Measurements from ENCODE around the gene IBTK.
A peak's percentile ranks its signal among the peaks of the same experiment; 100 is the strongest.

The IBTK gene

GRCh38 chr6:82273295-82273694 is 25.8 kb upstream of the IBTK start:
- Histone ChIP-seq H3K79me2 (no peaks in the 10 kb centered on the region), H2AFZ (peak overlapping the region; percentile 2), H3K36me3 (ENCODE audit: control insufficient read depth, insufficient read depth, low read length) (no peaks in the 10 kb centered on the region), H3K4me1 (no peaks in the 10 kb centered on the region), H3K9me3 (ENCODE audit: control insufficient read depth, low read length) (no peaks in the 10 kb centered on the region), H3K9ac (no peak overlapping the region), H3K27ac (no peak overlapping the region), H3K27me3 (ENCODE audit: control insufficient read depth, insufficient read depth, low read length) (no peaks in the 10 kb centered on the region), H3K4me2 (ENCODE audit: low read length) (no peak overlapping the region), H3K4me3 (ENCODE audit: low read depth, low read length) (no peak overlapping the region)
- TF ChIP-seq CTCF (IDR thresholded peaks at IDR 0.05) = no peak

- Histone ChIP-seq H3K4me2 (ENCODE audit: low read length) (no peak overlapping the region), H3K4me1 (no peaks in the 10 kb centered on the region), H3K27me3 (ENCODE audit: control insufficient read depth, insufficient read depth, low read length) (no peaks in the 10 kb centered on the region), H3K4me3 (ENCODE audit: low read depth, low read length) (no peak overlapping the region), H3K9ac (no peak overlapping the region), H3K36me3 (ENCODE audit: control insufficient read depth, insufficient read depth, low read length) (no peaks in the 10 kb centered on the region), H3K9me3 (ENCODE audit: control insufficient read depth, low read length) (no peaks in the 10 kb centered on the region), H3K27ac (no peak overlapping the region), H3K79me2 (no peaks in the 10 kb centered on the region), H2AFZ (no peak overlapping the region)
- TF ChIP-seq CTCF (IDR thresholded peaks at IDR 0.05) = peak; percentile 40
Observed at GRCh38 chr6:82270881-82271635, 23.5 kb upstream of the IBTK start.

GRCh38 chr6:82268301-82268846 is 20.8 kb upstream of the IBTK start:
- no peak overlapping the region for H3K4me2 ChIP-seq (ENCODE audit: low read length)
- H3K79me2 ChIP-seq = no peaks in the 10 kb centered on the region
- H3K36me3 ChIP-seq (ENCODE audit: control insufficient read depth, insufficient read depth, low read length) = no peaks in the 10 kb centered on the region
- no peaks in the 10 kb centered on the region for H3K4me1 ChIP-seq
- H2AFZ ChIP-seq = no peak overlapping the region
- no peak overlapping the region for H3K4me3 ChIP-seq (ENCODE audit: low read depth, low read length)
- TF ChIP-seq CTCF (IDR thresholded peaks at IDR 0.05) = no peak
- no peaks in the 10 kb centered on the region for H3K9me3 ChIP-seq (ENCODE audit: control insufficient read depth, low read length)
- H3K9ac ChIP-seq = no peak overlapping the region
- no peaks in the 10 kb centered on the region for H3K27me3 ChIP-seq (ENCODE audit: control insufficient read depth, insufficient read depth, low read length)
- H3K27ac ChIP-seq = no peak overlapping the region

- TF ChIP-seq CTCF (IDR thresholded peaks at IDR 0.05) = no peak
- Histone ChIP-seq H3K27ac (no peak overlapping the region), H3K79me2 (no peaks in the 10 kb centered on the region), H3K4me1 (no peaks in the 10 kb centered on the region), H3K27me3 (ENCODE audit: control insufficient read depth, insufficient read depth, low read length) (no peaks in the 10 kb centered on the region), H3K4me3 (ENCODE audit: low read depth, low read length) (no peak overlapping the region), H3K9me3 (ENCODE audit: control insufficient read depth, low read length) (no peaks in the 10 kb centered on the region), H2AFZ (no peak overlapping the region), H3K9ac (no peak overlapping the region), H3K36me3 (ENCODE audit: control insufficient read depth, insufficient read depth, low read length) (no peaks in the 10 kb centered on the region), H3K4me2 (ENCODE audit: low read length) (no peak overlapping the region)
Observed at GRCh38 chr6:82264824-82265223, 17.3 kb upstream of the IBTK start.

GRCh38 chr6:82264321-82264720 is 16.8 kb upstream of the IBTK start:
- H3K4me1 ChIP-seq = no peaks in the 10 kb centered on the region
- no peaks in the 10 kb centered on the region for H3K36me3 ChIP-seq (ENCODE audit: control insufficient read depth, insufficient read depth, low read length)
- no peaks in the 10 kb centered on the region for H3K27me3 ChIP-seq (ENCODE audit: control insufficient read depth, insufficient read depth, low read length)
- no peak for TF ChIP-seq CTCF (IDR thresholded peaks at IDR 0.05)
- H3K9ac ChIP-seq = no peak overlapping the region
- H3K79me2 ChIP-seq = no peaks in the 10 kb centered on the region
- no peak overlapping the region for H3K27ac ChIP-seq
- no peak overlapping the region for H3K4me2 ChIP-seq (ENCODE audit: low read length)
- H3K4me3 ChIP-seq (ENCODE audit: low read depth, low read length) = no peak overlapping the region
- H2AFZ ChIP-seq = no peak overlapping the region
- H3K9me3 ChIP-seq (ENCODE audit: control insufficient read depth, low read length) = no peaks in the 10 kb centered on the region

Measured in parathyroid adenoma (tissue), 2 donors.